ENCODE data around the gene BZW2.
"Not testable (repeated sequence)": the region's sequence is repeated elsewhere in the genome, so short reads cannot be mapped to it uniquely, and the experiment has no call there.

Gene BZW2

GRCh38 chr7:16671811-16672210, 25.8 kb downstream of the BZW2 start:
- DNase-seq (ENCODE audit: low read depth) = no peak

DNA sequence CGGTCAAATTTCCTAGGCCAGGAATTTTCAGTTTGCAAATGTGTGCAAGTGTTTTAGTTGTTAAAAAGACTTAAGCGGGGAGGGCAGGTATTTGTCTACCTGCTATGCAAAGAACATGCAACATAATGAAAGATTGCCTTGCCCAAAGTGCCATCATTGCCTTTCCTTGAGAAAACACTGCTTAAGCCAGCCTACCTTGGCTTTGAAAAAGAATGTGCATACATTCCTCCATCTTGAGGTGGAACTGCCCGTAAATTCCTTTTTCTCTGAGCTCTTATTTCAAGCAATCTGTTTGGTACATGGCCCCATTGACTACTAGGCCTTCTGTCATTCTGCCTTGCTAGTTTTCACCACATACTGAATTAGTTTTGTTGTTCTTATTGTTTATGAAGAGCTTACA, 29.3 kb downstream of the BZW2 start:
- DNase-seq (ENCODE audit: low read depth) = no peak

- DNase-seq (ENCODE audit: low read depth) = no peak
These were observed 32.1 kb downstream of the BZW2 start for GRCh38 chr7:16677978-16678494.

DNA sequence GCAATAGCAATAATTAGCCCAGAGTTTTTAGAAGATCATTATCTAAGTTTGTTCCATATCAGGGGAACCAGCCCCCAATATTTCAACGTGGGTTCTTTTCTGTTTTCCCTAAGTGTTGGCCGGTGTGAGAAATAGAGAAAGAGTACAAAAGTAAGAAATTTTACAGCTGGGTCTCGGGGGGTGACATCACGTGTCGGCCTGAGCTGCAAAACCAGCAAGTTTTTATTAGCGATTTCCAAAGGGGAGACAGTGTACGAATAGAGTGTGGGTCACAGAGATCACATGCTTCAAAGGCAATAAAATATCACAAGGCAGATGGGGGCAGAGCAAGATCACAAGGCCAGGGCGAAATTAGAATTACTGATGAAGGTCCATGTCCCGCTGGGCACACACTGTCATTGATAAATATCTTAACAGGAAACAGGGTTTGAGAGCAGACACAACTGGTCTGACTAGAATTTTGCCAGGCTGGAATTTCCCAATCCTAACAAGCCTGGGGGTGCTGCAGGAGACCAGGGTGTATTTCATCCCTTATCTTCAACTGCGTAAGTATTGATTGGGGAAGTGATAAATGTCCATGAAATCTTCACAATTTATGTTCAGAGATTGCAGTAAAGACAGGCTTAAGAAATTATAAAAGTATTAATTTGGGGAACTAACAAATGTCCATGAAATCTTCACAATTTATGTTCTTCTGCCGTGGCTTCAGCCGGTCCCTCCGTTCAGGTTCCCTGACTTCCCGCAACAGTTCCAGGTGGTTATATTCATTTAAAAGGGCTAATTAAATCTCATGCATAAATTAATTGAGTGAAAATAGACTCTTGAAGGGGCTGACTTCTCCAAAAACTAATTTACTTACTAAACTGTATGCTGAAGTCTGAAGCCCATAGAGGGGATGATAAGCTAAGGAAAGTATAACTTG, 32.9 kb downstream of the BZW2 start:
- DNase-seq (ENCODE audit: low read depth) = not testable (repeated sequence)

GRCh38 chr7:16684935-16685334, 39.0 kb downstream of the BZW2 start:
- DNase-seq (ENCODE audit: low read depth) = no peak

DNA sequence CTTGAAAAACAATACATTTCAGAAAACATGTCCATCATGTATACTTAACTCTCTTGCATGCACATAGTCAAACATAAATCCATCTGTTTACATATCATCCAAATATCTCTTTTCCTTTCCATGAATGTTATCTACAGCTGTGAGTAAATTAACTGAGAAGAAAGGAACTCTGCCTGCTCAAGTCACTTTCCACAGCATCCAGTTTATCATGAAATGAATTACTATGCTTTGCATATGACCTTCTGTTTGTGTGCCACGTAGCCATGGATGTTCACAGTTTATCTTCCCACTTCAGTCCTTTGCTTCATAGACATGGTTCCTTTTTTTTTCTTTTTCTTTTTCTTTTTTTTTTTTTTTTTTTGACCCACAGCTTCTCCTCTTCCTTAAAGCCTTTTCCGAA, 39.6 kb downstream of the BZW2 start:
- DNase-seq (ENCODE audit: low read depth) = no peak

DNA sequence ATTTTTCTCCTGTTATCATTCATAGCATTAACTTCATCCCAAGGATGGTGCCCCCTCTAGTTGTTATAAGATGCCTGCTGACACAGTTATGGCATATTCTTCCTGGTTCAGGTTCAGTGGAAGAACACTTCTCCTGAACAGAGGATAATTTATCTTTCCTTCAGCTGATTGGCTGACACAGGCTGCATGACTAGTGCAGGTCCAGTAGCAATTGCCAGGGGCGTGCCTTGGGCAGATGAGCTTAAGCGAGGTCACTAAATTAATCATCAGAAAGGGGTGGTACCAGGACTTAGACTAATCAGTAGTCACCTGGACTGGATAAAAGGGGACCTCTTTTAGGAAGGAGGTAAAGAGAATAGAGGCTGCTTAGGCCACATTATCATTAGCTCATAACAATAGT, 42.3 kb downstream of the BZW2 start:
- no peak for DNase-seq (ENCODE audit: low read depth)

- no peak for DNase-seq (ENCODE audit: low read depth)
These were observed 45.3 kb downstream of the BZW2 start for GRCh38 chr7:16691241-16691640.

GRCh38 chr7:16693601-16694318, 47.8 kb downstream of the BZW2 start:
- no peak for DNase-seq (ENCODE audit: low read depth)

DNA sequence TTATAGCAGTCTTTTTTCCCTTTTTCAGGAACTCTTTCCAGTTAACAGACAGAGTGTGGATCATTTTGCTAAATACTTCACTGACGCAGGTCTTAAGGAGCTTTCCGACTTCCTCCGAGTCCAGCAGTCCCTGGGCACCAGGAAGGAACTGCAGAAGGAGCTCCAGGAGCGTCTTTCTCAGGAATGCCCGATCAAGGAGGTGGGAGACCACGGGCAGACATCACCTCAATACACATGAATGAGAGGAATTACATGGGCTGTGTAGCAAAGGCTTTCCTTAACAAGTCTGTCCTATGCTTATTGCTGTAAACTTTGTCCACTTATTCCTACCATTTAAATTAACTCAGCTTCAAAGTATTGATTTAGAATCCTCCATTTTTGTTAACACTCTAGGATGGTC, 48.8 kb downstream of the BZW2 start:
- DNase-seq (ENCODE audit: low read depth) = no peak

DNA sequence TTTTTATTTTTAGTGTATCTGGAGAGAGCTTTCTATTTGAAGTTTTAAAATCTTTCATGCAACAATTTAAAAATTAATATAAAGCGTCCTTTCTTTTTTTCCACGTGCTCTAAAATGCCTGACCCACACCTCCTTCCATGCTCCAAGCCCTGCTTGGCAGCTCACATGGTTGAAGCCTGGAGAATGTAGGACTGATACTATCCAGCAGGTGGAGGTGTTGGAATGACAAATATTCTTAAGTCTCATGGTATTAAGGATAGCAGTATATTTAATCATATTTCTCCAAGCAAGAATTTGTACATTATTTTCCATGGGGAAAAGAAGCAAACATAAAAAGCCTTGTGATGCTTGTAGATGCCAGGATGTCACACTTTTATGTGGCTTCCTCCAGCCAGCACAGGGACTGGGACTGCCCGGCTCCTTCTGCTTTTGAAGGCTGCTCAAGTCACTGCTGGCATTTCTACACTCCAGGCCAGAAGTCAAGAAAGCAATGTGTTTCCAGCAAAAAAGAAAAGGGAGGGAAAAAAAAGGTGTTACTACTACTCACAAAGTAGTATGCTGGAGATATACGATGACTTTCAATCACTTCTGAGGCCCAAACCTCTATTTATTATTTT, 49.7 kb downstream of the BZW2 start:
- DNase-seq (ENCODE audit: low read depth) = peak; percentile 53

DNA sequence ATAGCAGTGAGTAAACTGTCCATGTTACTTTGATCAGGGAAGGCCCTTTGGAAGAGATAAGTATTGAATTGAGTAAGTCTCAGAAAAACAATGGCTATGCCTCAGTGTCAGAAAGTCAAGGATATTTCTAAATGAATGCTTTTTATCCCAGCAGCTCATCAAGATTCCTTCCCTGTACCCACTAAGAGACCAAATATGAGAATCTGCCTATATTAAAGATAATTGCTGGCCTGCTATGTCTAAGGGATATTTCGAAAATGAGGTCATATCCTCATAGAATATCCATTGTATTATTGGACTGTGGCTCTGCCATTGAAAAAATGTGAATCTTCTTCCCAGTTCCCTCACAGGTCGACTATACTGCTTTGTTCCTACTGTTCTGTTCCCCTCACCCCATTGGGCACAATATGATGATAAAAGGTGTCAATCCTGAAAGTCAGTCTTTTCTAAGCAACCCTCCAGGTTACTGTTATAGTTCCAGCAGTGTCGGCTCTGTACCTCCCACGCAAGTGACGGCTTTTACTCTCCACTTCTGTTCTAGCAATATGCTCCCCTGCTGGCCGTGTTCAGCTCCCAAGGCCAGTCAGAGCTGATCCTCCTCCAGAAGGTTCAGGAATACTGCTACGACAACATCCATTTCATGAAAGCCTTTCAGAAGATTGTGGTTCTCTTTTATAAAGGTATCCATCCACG, 51.7 kb downstream of the BZW2 start:
- peak; percentile 76 for DNase-seq (ENCODE audit: low read depth)

DNA sequence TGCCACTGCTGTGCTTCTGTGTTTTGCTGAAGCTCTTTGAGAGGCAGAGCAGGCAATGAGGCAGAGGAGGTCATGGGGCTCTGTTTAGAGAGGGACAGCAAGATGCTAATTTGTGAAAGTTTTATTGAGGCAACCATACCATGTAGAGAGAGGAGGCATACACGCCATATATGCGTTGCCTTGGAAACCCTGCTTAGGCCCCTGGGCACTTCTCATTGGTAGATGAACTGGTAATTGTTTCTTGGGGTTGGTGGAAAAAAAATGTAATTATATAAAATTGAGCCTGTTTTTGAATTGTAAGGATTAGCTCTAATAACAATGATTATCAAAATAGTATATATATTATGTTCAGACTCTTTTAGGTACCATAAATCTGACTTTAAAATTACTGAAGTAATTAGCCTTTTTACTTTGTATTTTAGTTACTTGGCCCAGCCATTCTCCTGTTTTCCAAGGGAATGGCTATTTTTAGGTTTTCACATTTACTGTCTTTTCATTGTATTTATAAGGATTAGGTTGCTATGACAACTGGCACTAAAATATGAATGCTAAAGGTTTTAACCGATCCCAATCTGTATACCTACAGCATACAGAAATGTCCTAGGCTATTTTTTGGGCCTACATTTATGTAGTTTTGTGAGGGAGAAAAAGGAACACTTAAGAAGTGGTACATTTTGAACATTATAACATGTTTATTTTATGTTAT, 52.4 kb downstream of the BZW2 start:
- no peak for DNase-seq (ENCODE audit: low read depth)

DNA sequence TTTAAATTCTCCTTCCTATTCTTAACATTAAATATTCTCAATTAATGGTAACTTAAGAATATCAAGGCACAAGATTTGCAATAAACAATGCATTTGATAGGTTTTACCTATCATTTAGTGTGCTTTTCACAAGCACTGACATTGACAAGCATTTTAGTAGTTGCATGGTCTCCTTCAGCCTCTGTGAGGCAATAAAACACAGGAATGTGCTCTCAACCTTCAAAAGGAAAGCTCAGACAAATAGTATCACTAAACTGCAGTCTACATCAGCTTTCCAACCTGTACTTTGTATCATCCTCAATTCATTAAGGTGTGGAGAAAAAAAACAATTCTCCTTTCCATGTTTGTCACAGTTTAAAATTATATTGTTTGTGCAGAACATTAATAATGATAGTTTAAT, 56.5 kb downstream of the BZW2 start:
- DNase-seq (ENCODE audit: low read depth) = no peak

DNA sequence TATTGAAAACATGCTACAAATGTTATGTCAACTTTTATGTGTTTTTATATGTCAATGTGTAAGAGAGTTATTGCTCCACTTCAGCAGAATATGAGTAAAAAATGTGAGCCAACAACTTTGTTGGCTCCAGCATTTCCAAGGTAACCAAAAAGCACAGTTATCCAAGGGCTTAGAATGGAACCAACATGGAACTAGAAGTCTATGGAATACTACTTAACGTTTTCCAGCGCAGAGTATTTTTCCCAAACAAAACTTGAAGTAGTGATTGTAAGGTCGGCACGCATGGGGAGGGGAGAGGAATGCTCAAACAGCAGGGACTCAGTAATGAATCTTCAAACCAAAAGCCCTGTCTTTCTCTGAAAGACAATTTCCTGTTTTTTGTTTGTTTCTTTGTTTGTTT, 62.5 kb downstream of the BZW2 start:
- DNase-seq (ENCODE audit: low read depth) = no peak

DNA sequence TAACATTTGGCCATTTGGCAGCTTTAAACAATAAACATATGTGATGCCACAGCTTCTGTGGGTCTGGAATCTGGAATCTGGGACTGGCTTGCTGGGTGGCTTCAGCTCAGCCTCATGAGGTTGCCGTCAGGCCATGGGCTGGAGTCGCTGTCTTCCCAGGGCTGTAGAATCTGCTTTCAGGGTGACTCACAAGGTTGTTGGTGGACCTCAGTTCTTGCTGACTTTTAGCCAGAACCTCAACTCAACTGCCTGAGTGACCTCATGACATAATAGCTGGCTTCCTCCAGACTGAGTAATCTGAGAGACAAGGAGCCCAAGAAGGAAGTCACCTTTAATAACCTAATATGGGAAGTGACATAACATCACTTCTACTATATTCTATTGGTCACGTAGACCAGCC, 63.0 kb downstream of the BZW2 start:
- peak; percentile 91 for DNase-seq (ENCODE audit: low read depth)

DNA sequence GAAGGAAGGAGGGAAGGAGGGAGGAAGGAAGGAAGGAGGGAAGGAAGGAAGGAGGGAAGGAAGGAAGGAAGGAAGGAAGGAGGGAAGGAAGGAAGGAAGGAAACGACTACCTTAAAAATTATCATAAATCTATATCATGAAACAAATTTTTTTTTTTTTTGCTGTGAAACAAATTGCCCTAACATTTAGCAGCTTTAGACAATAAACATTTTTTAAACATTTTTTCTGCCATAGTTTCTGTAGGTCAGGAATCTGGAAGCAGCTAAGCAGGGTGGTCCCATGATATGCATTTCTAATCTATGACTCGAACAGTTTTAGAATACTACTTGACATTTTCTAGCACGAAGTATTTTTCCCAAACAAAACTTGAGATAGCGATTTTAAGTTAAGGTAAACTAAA, 64.7 kb downstream of the BZW2 start:
- no peak for DNase-seq (ENCODE audit: low read depth)

DNA sequence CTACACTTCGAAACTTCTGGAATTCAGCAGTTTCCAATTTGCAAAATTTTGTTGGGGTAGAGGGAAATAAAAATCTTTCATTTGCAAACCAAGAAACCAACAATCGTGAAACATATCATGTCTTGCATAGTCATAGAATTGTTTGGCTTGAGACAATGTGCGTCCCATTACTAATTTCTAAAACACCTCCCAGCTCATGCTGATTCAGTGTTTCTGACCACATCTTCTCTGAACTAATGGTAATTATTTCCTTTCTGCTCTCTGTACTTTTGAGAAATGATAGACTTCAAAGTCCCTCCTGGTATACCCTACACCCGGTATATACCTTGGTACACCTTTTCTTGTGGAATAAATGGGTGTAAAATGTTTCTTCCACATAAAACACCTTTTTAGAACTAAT, 65.7 kb downstream of the BZW2 start:
- peak; percentile 63 for DNase-seq (ENCODE audit: low read depth)

DNA sequence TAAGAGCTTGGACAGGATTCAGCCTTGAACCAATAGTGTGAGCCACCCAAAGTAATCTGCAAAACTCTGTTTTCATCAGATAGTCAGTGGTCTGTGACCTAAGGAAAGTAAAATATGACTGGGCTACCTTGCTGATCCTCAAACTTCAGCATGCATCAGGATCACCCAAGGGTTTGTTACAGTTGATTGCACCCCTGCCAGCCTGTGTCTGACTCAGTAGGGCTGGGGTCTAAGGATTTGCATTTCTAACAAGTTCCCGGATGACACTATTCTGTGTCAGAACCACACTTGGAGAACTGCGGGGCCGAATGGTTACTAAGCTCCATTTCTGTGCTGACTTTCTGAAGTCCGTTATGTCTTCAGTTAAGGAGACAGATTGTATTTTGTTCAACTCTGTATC, 66.9 kb downstream of the BZW2 start:
- DNase-seq (ENCODE audit: low read depth) = no peak

GRCh38 chr7:16715928-16716327, 69.9 kb downstream of the BZW2 start:
- no peak for DNase-seq (ENCODE audit: low read depth)

GRCh38 chr7:16718111-16718656, 72.2 kb downstream of the BZW2 start:
- DNase-seq (ENCODE audit: low read depth) = no peak

Measured in HS-5 (cell line).